ENCODE results near the gene HSPA14.
"Not testable (repeated sequence)": the region's sequence is repeated elsewhere in the genome, so short reads cannot be mapped to it uniquely, and the experiment has no call there.

The HSPA14 gene

DNA sequence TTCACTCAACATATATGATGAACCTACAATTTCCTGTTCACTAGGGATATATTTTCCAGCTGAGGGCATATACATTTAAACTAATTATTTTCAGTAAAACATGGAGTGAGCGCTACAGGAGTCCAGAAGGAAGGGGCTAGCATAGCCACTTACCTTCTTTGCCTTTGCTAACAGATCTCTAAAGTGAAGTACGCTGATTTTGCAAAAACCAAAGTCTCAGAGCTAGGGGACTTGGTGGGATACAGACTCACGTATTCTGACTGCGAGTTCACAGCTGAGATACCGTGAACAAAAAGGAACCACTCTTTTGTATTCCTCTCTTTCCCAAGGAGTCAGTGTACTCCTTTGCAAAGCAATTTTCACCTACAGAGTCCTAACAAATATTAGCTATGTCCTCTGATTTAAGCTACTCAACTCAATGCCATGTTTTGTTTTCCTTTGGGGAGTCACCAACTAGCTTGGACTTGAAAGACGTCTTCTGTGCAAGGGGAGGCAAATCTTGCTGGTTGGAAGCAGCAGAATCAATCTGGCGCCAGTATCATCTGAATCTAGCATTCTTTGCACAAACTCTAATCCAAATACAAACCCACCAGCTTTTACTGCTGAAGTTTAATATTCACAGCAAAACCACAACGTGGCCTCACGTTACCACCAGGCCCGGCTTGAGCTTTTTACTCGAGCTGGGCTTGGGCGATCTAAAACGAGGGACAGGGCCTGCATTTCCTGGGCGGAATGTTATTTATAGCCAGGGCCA lies 926 bp upstream of the HSPA14 start:
- DNase-seq = no peak

DNA sequence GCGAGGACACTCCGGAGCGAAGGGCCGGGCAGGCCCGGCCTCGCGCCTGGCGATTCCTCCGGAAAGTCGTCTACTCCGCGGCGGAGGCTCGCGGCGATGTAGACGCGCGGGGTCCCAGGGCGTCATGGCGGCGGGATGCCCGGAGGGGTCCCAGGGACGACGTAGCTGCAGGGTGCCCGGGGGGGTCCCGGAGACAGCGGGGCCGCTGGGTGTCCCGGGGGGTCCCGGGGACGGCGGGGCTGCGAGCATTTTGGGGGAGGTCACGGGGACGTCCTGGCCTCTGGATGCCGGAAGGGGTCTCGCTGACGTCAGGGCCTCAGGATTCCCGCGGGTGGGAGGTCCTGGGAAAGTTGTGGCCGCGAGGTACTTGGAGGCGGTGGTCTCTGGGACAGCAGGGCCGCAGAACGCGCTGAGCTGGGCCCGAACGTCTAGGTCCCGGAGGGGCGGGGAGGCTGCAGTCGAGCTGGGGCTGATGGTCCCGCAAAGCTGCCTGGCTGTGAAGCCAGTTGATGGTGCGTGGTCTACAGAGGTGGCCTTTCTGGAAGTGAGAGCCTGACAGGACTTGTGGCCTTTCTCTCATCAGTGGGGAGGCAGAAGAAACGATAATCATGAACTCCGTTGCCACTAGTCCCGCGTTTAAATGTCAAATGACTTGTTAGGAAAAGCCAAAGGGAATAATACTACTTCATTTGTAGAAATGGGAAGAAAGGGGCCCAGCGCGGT lies 637 bp downstream of the HSPA14 start:
- no peak for DNase-seq

DNA sequence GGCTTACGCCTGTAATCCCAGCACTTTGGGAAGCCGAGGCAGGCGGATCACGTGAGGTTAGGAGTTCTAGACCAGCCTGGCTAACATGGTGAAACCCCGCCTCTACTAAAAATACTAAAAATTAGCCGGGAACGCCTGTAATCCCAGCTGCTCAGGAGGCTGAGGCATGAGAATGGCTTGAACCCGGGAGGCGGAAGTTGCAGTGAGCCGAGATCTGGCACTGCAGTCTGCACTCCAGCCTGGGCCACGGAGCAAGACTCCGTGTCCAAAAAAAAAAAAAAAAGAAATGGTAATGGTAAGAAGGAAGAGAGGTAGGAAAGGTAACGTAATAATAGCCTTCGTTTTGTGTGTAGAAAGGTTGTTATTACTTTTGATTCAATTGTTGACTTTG lies 1.2 kb downstream of the HSPA14 start:
- no peak for DNase-seq

DNA sequence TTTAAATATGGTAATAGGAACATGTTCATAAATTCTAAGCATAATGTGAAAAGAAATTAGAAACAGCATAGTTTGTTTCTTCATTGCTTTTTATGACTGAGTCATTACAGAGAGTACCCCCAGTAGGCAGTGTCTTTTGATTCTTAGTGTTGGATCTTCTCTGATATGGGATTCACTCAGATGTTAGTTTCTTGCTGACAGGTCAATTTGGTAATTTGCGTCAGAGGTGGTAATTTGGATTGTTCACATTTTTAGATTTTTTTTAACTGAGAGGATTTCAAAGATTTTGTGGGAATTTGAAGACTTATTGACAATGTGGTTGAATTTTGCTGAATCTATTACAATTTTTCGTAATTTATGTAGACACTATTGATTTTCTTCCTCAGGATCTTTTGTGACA lies 2.1 kb downstream of the HSPA14 start:
- no peak for DNase-seq

DNA sequence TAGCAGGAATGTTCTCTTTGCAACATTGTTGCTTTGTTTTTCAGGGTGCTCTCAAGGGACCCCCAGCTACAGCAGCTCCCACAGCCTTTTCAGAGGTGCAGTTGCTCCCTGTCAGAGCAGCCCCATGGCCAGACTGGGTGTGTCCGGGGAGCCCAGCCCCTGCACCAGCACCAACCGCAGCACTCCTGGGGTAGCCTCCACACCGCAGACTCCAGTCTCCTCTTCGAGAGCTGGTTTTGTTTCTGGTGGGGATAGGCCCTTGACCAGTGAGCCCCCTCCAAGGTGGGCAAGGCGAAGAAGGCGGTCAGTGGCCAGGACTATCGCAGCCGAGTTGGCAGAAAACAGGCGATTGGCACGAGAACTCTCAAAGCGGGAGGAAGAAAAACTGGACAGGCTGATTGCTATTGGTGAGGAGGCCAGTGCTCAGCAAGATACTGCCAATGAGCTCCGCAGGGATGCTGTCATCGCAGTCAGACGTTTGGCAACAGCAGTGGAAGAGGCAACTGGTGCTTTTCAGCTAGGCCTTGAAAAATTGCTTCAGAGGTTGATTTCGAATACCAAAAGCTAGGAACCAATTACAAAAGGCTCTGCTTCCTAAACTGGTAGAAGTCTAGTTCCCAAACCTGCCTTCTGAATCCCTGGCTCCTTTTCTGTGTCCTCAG lies 5.4 kb downstream of the HSPA14 start:
- DNase-seq = no peak

DNA sequence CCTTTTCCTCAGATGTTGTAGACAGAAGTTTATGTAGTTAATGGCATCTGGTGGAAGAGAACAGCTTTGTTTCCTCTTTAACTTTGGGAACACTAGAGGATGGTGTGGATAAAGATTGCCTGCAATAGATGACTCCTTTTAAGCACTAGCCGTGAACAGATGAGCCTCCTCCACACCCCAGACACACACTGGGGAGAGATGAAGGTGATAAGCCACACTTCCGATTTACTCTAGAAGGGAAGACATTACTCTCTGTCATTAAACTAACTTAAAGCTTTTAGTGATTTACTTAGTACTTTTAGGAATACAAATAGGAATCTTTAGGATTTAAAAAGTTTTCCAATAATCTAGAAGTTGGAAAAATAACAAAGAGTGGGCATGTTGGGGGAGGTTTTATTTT lies 6.8 kb downstream of the HSPA14 start:
- no peak for DNase-seq

GRCh38 chr10:14852236-14852635 lies 14.1 kb downstream of the HSPA14 start:
- no peak for DNase-seq

DNA sequence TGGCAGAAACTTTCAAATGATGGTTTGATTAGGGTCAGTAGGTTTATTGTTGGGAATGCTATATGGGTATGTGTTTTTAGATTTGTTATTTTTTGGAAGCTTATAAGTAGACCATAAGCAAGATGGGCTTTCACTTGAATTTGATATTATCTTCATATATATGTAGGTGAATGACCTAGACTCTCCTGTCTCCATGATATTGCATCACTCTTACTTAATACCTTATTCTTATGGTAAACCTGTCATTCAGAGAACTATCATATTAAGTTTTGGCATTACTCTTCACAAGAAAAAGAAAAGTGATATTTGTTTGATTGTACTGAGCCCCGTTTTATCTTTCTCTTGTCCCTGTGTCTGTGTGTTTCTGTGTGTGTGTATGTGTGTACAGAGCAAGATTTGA lies 17.3 kb downstream of the HSPA14 start:
- no peak for DNase-seq

GRCh38 chr10:14858338-14858960 lies 20.3 kb downstream of the HSPA14 start:
- DNase-seq = no peak

GRCh38 chr10:14859043-14859442 lies 20.9 kb downstream of the HSPA14 start:
- no peak for DNase-seq

DNA sequence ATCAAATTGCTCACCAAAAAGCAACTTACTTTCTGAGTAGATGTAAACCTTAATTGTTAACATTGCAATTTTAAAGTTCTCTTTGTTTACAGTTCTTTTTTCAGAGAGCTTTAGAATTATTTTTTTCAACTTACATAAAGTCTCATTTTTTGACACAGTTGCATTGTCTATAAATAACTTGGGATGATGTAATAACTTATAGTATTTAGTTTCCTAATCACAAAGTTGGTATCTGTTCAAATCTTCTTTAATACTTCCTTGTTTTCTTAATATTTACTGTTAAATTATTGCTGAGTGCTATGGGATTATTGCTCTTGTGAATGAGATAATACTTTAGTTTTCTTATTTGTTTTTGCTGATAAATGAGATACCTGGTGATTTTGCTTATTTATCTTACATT lies 21.7 kb downstream of the HSPA14 start:
- DNase-seq = no peak

GRCh38 chr10:14860791-14861190 lies 22.7 kb downstream of the HSPA14 start:
- no peak for DNase-seq

DNA sequence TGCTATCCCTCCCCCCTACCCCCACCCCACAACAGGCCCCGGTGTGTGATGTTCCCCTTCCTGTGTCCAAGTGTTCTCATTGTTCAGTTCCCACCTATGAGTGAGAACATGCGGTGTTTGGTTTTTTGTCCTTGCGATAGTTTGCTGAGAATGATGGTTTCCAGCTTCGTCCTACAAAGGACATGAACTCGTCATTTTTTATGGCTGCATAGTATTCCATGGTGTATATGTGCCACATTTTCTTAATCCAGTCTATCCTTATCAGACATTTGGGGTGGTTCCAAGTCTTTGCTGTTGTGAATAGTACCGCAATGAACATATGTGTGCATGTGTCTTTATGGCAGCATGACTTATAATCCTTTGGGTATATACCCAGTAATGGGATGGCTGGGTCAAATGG lies 26.4 kb downstream of the HSPA14 start:
- not testable (repeated sequence) for DNase-seq

GRCh38 chr10:14864871-14865270 lies 26.8 kb downstream of the HSPA14 start:
- DNase-seq = not testable (repeated sequence)

- no peak for DNase-seq
These were observed 35.1 kb downstream of the HSPA14 start for GRCh38 chr10:14873090-14873760.

DNA sequence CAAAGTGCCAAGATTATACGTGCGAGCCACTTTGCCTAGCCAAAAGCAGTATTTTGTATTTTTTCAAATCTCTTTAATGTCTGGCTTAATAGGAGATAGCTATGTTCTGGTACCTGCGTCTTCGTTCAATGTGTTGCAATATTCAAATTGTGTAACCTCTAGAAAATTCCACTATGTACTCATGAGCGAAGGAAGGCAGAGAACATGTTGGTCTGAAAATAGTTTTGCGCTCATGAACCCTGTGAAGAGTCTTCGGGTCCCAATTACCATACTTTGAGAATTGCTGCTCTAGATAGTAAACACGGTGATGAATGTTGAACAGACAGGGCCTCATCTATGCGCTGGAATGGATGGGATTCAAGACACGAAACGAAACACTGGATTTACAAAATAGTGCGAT lies 37.8 kb downstream of the HSPA14 start:
- DNase-seq = no peak

DNA sequence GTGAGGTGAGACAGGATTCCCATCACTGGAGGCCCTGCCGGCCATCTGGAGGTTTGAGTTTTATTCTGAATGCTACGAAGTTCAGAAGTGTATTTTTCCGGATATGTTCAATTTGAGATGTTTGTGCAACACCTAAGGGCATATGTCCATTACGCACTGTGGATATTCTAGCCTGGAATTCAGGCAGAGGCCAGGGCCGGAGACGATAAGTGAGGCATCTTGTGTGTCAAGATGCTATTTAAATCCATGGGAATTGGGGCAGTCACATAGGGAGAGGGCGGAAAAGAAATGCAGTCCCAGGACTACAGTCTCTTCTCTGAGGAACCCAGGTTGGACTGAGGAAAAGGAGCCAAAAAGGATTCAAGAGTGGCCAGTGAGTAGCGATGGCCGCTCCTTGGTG lies 38.7 kb downstream of the HSPA14 start:
- no peak for DNase-seq

GRCh38 chr10:14878266-14879123 lies 40.4 kb downstream of the HSPA14 start, which contains the start of gene SUV39H2:
TSS of gene SUV39H2 (plus strand) at chr10:14878866. CDS start at chr10:14878889, 23 bp downstream.
- DNase-seq = peak; percentile 79

- DNase-seq = no peak
These were observed 41.2 kb downstream of the HSPA14 start for GRCh38 chr10:14879124-14879927.

DNA sequence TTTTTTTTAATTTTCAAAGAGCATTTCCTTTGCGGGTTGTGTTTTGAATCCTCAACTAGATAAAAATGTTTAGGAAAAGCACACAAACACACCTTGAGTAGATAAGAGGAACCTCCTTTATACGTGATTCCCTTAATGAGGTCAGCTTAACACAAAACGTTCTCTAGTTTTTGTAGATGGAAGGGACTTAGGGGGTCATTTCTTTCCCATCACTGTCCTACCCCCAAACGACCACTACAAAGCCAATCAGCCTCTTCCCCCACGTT lies 41.8 kb downstream of the HSPA14 start:
- no peak for DNase-seq

DNA sequence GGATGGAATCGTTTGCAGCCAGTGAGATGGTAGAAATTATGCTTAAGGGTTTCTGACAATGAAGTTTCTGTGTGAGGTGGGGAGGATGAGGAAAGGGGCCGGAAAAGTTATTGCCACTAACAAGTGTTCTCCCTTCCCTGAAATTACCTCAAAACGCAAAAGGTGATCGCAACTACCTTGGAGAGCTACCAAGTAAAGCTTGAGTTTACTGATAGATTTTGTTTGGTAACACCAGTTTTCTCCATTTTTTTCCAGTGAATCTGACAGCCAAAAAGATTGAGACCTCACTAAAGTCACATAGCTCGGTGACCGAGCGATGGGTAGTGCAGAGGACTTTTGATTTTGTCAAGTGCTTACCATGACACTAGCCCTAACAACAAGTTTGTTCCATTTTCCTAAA lies 42.1 kb downstream of the HSPA14 start:
- DNase-seq = no peak
